ACHN (cell line): ENCODE data around the gene NOX5.

Experiments
- DNase-seq: peaks from one replicate; pipeline ENCODE4 v3.0.0-alpha.2; 2015
- in situ Hi-C: cut with HindIII; loops from 2 replicates; pipeline ENCODE4 v1.10.0; 2017; ENCODE audit warnings: low sequenced_read_pairs, low pct_ligation_motif_present, low pct_unique_long_range_greater_than_20kb

Gene NOX5

GRCh38 chr15:69037977-69038376, 23.5 kb downstream of the NOX5 start:
- in situ Hi-C loops, result no loop called here

GRCh38 chr15:69038508-69038907, 24.0 kb downstream of the NOX5 start:
- in situ Hi-C loops, result no loop called here
- DNase-seq, result no peak

More at GRCh38 chr15:69037977-69038376, 23.5 kb downstream of the NOX5 start:
- no peak for DNase-seq

- DNase-seq, result no peak
- in situ Hi-C loops, result no loop called here
These were observed 25.2 kb downstream of the NOX5 start for GRCh38 chr15:69039516-69040225.

- no peak for DNase-seq
- in situ Hi-C loops, result no loop called here
These were observed 28.0 kb downstream of the NOX5 start for GRCh38 chr15:69042531-69042930.

- in situ Hi-C loops, result no loop called here
- DNase-seq, result no peak
These were observed 31.3 kb downstream of the NOX5 start for GRCh38 chr15:69045802-69046201.

- DNase-seq, result no peak
- in situ Hi-C loops, result no loop called here
These were observed 32.3 kb downstream of the NOX5 start for GRCh38 chr15:69046781-69047180.

- in situ Hi-C loops, result loop anchor here (25.0 kb wide), 1 partner anchor 212 kb away; no protein-coding TSS in a partner anchor
- no peak for DNase-seq
These were observed 35.5 kb downstream of the NOX5 start for GRCh38 chr15:69049976-69050375.

GRCh38 chr15:69055251-69055650, 40.8 kb downstream of the NOX5 start:
- in situ Hi-C loops, result loop anchor here (25.0 kb wide), 1 partner anchor 207 kb away; no protein-coding TSS in a partner anchor
- DNase-seq, result no peak

GRCh38 chr15:69056365-69056764, 41.9 kb downstream of the NOX5 start:
- DNase-seq, result no peak
- in situ Hi-C loops, result loop anchor here (25.0 kb wide), 1 partner anchor 206 kb away; no protein-coding TSS in a partner anchor

GRCh38 chr15:69058830-69059556, 44.5 kb downstream of the NOX5 start:
- DNase-seq, result peak; percentile 81
- in situ Hi-C loops, result loop anchor here (25.0 kb wide), 1 partner anchor 203 kb away; no protein-coding TSS in a partner anchor

GRCh38 chr15:69059557-69059943, 45.1 kb downstream of the NOX5 start:
- no peak for DNase-seq
- in situ Hi-C loops, result loop anchor here (25.0 kb wide), 1 partner anchor 203 kb away; no protein-coding TSS in a partner anchor

GRCh38 chr15:69060041-69060481, 45.6 kb downstream of the NOX5 start:
- in situ Hi-C loops, result loop anchor here (25.0 kb wide), 1 partner anchor 202 kb away; no protein-coding TSS in a partner anchor

GRCh38 chr15:69060744-69061143, 46.2 kb downstream of the NOX5 start:
- in situ Hi-C loops, result loop anchor here (25.0 kb wide), 1 partner anchor 202 kb away; no protein-coding TSS in a partner anchor
- DNase-seq, result no peak

More at GRCh38 chr15:69060041-69060481, 45.6 kb downstream of the NOX5 start:
- DNase-seq, result no peak

- in situ Hi-C loops, result loop anchor here (25.0 kb wide), 1 partner anchor 201 kb away; no protein-coding TSS in a partner anchor
- no peak for DNase-seq
These were observed 46.9 kb downstream of the NOX5 start for GRCh38 chr15:69061414-69061842.

GRCh38 chr15:69064649-69065048, 50.2 kb downstream of the NOX5 start:
- no peak for DNase-seq

GRCh38 chr15:69066007-69066995, 51.8 kb downstream of the NOX5 start:
- in situ Hi-C loops, result loop anchor here (25.0 kb wide), 1 partner anchor 196 kb away; no protein-coding TSS in a partner anchor
- DNase-seq, result no peak

More at GRCh38 chr15:69064649-69065048, 50.2 kb downstream of the NOX5 start:
- in situ Hi-C loops, result loop anchor here (25.0 kb wide), 1 partner anchor 198 kb away; no protein-coding TSS in a partner anchor

- no peak for DNase-seq
- in situ Hi-C loops, result loop anchor here (25.0 kb wide), 1 partner anchor 195 kb away; no protein-coding TSS in a partner anchor
These were observed 52.8 kb downstream of the NOX5 start for GRCh38 chr15:69067296-69067695.

- no peak for DNase-seq
- in situ Hi-C loops, result loop anchor here (25.0 kb wide), 1 partner anchor 194 kb away; no protein-coding TSS in a partner anchor
These were observed 53.7 kb downstream of the NOX5 start for GRCh38 chr15:69068157-69068556.
